Keratinocyte (primary cell): ENCODE data around the gene NIT1. TPM values are rescaled to one million over a fixed set of nuclear protein-coding genes. Genes with fewer than 3 reads are reported as not detected.

Experiments used
- DNase-seq: peaks from one replicate; pipeline ENCODE4 v3.0.0-alpha.2; 2011; ENCODE audit warnings: low read depth, missing footprints, low spot score
- FAIRE-seq: peaks from 2 replicates; lab custom pipeline; 2011; peaks lifted over from hg19 to GRCh38; lab: Jason Lieb, UNC
- H2AFZ ChIP-seq: 2 replicates; pipeline ENCODE4 v1.6.0; 2012; ENCODE audit warnings: low read length, control low read depth, inconsistent platforms; ENCODE audit not compliant: control insufficient read depth
- H3K27ac ChIP-seq: 2 replicates; pipeline ENCODE4 v1.5.1; 2011; ENCODE audit warnings: low read length; ENCODE audit not compliant: control insufficient read depth, insufficient read depth
- H3K27me3 ChIP-seq: 3 replicates; pipeline ENCODE4 v1.6.0; 2011; ENCODE audit warnings: low read length; ENCODE audit not compliant: control insufficient read depth, insufficient read depth; ENCODE audit errors: extremely low read depth
- H3K36me3 ChIP-seq, 2 experiments: 2 replicates in 1 of 2; 3 replicates in 1 of 2; pipeline ENCODE4 v1.5.1; 2011; ENCODE audit warnings: low read length in 2 of 2, mild to moderate bottlenecking in 1 of 2; ENCODE audit not compliant: control insufficient read depth in 2 of 2, insufficient read depth in 2 of 2; ENCODE audit errors: extremely low read depth in 1 of 2
- H3K4me1 ChIP-seq: 3 replicates; pipeline ENCODE4 v1.5.1; 2011; ENCODE audit warnings: low read length; ENCODE audit not compliant: control insufficient read depth, insufficient read depth; ENCODE audit errors: extremely low read depth
- H3K4me2 ChIP-seq: 3 replicates; pipeline ENCODE4 v1.6.0; 2011; ENCODE audit warnings: low read depth, low read length; ENCODE audit not compliant: control insufficient read depth, insufficient read depth; ENCODE audit errors: extremely low read depth
- H3K4me3 ChIP-seq, 3 experiments: fragments of 200-600 bp in 1 of 3; sonication (generic) in 1 of 3; 2 replicates in 2 of 3; 3 replicates in 1 of 3; pipeline ENCODE4 v1.5.1; 2011 to 2016; ENCODE audit warnings: low read length in 3 of 3, mild to moderate bottlenecking in 3 of 3, control low read depth in 2 of 3, inconsistent platforms in 1 of 3, low read depth in 1 of 3, mixed read lengths in 1 of 3, mixed run types in 1 of 3, moderate library complexity in 1 of 3; ENCODE audit not compliant: control insufficient read depth in 2 of 3, insufficient read depth in 2 of 3; ENCODE audit errors: extremely low read depth in 1 of 3
- H3K79me2 ChIP-seq: 2 replicates; pipeline ENCODE4 v1.6.0; 2012; ENCODE audit warnings: low read length; ENCODE audit not compliant: control insufficient read depth, insufficient read depth
- H3K9ac ChIP-seq: 3 replicates; pipeline ENCODE4 v1.6.0; 2011; ENCODE audit warnings: low read length; ENCODE audit not compliant: control insufficient read depth, insufficient read depth; ENCODE audit errors: extremely low read depth
- H3K9me1 ChIP-seq: 3 replicates; pipeline ENCODE4 v1.6.0; 2011; ENCODE audit warnings: low read length; ENCODE audit not compliant: control insufficient read depth, insufficient read depth; ENCODE audit errors: extremely low read depth
- H3K9me3 ChIP-seq: 2 replicates; pipeline ENCODE4 v1.5.1; 2012; ENCODE audit warnings: low read depth, low read length; ENCODE audit not compliant: control insufficient read depth
- H4K20me1 ChIP-seq: 3 replicates; pipeline ENCODE4 v1.6.0; 2011; ENCODE audit warnings: low read length; ENCODE audit not compliant: control insufficient read depth, insufficient read depth; ENCODE audit errors: extremely low read depth
- CTCF ChIP-seq, 3 experiments: IDR thresholded peaks in 1 of 3; conservative IDR thresholded peaks in 1 of 3; optimal IDR thresholded peaks in 1 of 3; 2 replicates in 2 of 3; 3 replicates in 1 of 3; pipeline versions ENCODE3 to v1.5.1; 2011; ENCODE audit warnings: low read length in 3 of 3, mild to moderate bottlenecking in 3 of 3, moderate library complexity in 2 of 3, control low read depth in 1 of 3, inconsistent platforms in 1 of 3; ENCODE audit not compliant: insufficient read depth in 2 of 3; ENCODE audit errors: extremely low read depth in 1 of 3
- EZH2 ChIP-seq: IDR thresholded peaks from one replicate; pipeline ENCODE4 v1.6.1; 2012; ENCODE audit warnings: inconsistent platforms, mild to moderate bottlenecking, low read length, moderate library complexity
- dilution Hi-C: fragments of 300-500 bp; cut with MboI; formaldehyde crosslinking; loops from one replicate; pipeline ENCODE4 v1.7.0; 2020; ENCODE audit warnings: low sequenced_read_pairs; ENCODE audit not compliant: extremely low pct_ligation_motif_present
- polyA plus RNA-seq, 5 experiments: library from polyadenylated mRNA; depleted of rRNA in 3 of 5; stranded (reverse) in 3 of 5; stranded (forward) in 1 of 5; unstranded in 1 of 5; fragments of >200 nt; gene quantifications; 1 replicate in 1 of 5; 2 replicates in 3 of 5; 3 replicates in 1 of 5; pipeline versions ENCODE4 v1.2.1 to v1.2.3, GENCODE V29; 2011 to 2012; ENCODE audit warnings: missing spikeins in 2 of 5, low read depth in 1 of 5, low replicate concordance in 1 of 5

The NIT1 gene
- polyA plus RNA-seq, 1 donor (not counting 4 experiments of a cell fraction or from before 2014, with no cell fraction given): 22.9 TPM

- H3K4me3 ChIP-seq: no peak overlapping the region
- no peaks in the 10 kb centered on the region for H4K20me1 ChIP-seq
- dilution Hi-C loops: no loop called here
- DNase-seq (no peak), FAIRE-seq (no peak)
- no peaks in the 10 kb centered on the region for H3K4me1 ChIP-seq
- TF ChIP-seq CTCF (optimal IDR thresholded peaks at IDR 0.05 in 1 of 3, IDR thresholded peaks at IDR 0.05 in 1 of 3, conservative IDR thresholded peaks at IDR 0.05 in 1 of 3; ENCODE audit: extremely low read depth in 1 of 3, insufficient read depth in 2 of 3, low read length in 3 of 3): no peak
- no peak for TF ChIP-seq EZH2
- H2AFZ ChIP-seq: no peak overlapping the region
- no peaks in the 10 kb centered on the region for H3K9me1 ChIP-seq
- peaks cover 1 to 21% of the 10 kb centered on the region in 2 experiments for H3K36me3 ChIP-seq
- no peak overlapping the region for H3K27ac ChIP-seq
- no peaks in the 10 kb centered on the region for H3K27me3 ChIP-seq
- H3K9me3 ChIP-seq: no peaks in the 10 kb centered on the region
- H3K4me2 ChIP-seq: no peak overlapping the region
- no peak overlapping the region for H3K9ac ChIP-seq
- H3K79me2 ChIP-seq: peaks cover 68% of the 10 kb centered on the region
These were observed 12.4 kb downstream of the NIT1 start for GRCh38 chr1:161130266-161130665.

GRCh38 chr1:161131523-161132409 is 13.9 kb downstream of the NIT1 start:
- H2AFZ ChIP-seq: peak overlapping the region; percentile 65
- FAIRE-seq (no peak), DNase-seq (no peak)

More at GRCh38 chr1:161131523-161132409, 13.9 kb downstream of the NIT1 start:
- no peaks in the 10 kb centered on the region for H3K4me1 ChIP-seq
- peak overlapping the region; percentile 91 for H3K27ac ChIP-seq
- H3K9me1 ChIP-seq: no peaks in the 10 kb centered on the region
- H3K4me3 ChIP-seq: peak overlapping the region; percentile 79 to 98 (median 91)
- TF ChIP-seq EZH2 (no peak), CTCF (optimal IDR thresholded peaks at IDR 0.05 in 1 of 3, IDR thresholded peaks at IDR 0.05 in 1 of 3, conservative IDR thresholded peaks at IDR 0.05 in 1 of 3; ENCODE audit: extremely low read depth in 1 of 3, insufficient read depth in 2 of 3, low read length in 3 of 3) (no peak)
- peaks cover 60% of the 10 kb centered on the region for H3K79me2 ChIP-seq
- peaks cover 1 to 14% of the 10 kb centered on the region in 2 experiments for H3K36me3 ChIP-seq
- no peaks in the 10 kb centered on the region for H4K20me1 ChIP-seq
- peak overlapping the region; percentile 90 for H3K4me2 ChIP-seq
- H3K9ac ChIP-seq: peak overlapping the region; percentile 91
- no peaks in the 10 kb centered on the region for H3K27me3 ChIP-seq
- no peaks in the 10 kb centered on the region for H3K9me3 ChIP-seq
- dilution Hi-C loops: no loop called here
